Esophagus muscularis mucosa (tissue), 4 donors: Measurements from ENCODE around the gene NOSIP. TPM values are rescaled to one million over a fixed set of nuclear protein-coding genes. Genes with fewer than 3 reads are reported as not detected.
A peak's percentile ranks its signal among the peaks of the same experiment; 100 is the strongest.

Experiments used
- DNase-seq: peaks from one replicate; pipeline ENCODE4 v3.0.0-alpha.2; 2017; ENCODE audit errors: extremely low spot score
- H3K27ac ChIP-seq, 4 donors: fragments of 200-600 bp; sonication (generic); replicated peaks in 1 of 4; 1 replicate in 3 of 4; 2 replicates in 1 of 4; pipeline ENCODE4 v1.5.1; 2016 to 2019; ENCODE audit warnings: mild to moderate bottlenecking in 1 of 4
- H3K27me3 ChIP-seq, 4 donors: fragments of 200-600 bp; sonication (generic); one replicate each; pipeline versions ENCODE4 v1.5.1 to v1.6.0; 2016 to 2019
- H3K36me3 ChIP-seq, 4 donors: fragments of 200-600 bp; sonication (generic); one replicate each; pipeline ENCODE4 v1.5.1; 2016 to 2019
- H3K4me1 ChIP-seq, 4 donors: fragments of 200-600 bp; sonication (generic); one replicate each; pipeline ENCODE4 v1.5.1; 2016 to 2019
- H3K4me3 ChIP-seq, 4 donors: fragments of 200-600 bp; sonication (generic); 1 replicate in 2 of 4; 2 replicates in 2 of 4; pipeline ENCODE4 v1.5.1; 2016 to 2019; ENCODE audit warnings: mild to moderate bottlenecking in 4 of 4, moderate library complexity in 1 of 4
- H3K9me3 ChIP-seq, 4 donors: fragments of 200-600 bp; sonication (generic); 1 replicate in 3 of 4; 2 replicates in 1 of 4; pipeline ENCODE4 v1.5.1; 2016 to 2019
- CTCF ChIP-seq, 3 experiments: fragments of 200-600 bp in 2 of 3; fragments of 450-650 bp in 1 of 3; sonication (generic) in 2 of 3; IDR thresholded peaks; one replicate each; pipeline ENCODE4 v1.5.1; 2017 to 2019; ENCODE audit warnings: antibody characterized with exemption in 3 of 3, mild to moderate bottlenecking in 2 of 3, moderate library complexity in 1 of 3
- EP300 ChIP-seq: sonication (generic); formaldehyde crosslinking; IDR thresholded peaks from one replicate; pipeline ENCODE4 v1.6.1; 2017; ENCODE audit warnings: antibody characterized with exemption
- POLR2A ChIP-seq: fragments of 450-650 bp; IDR thresholded peaks from one replicate; pipeline ENCODE4 v1.6.1; 2017; ENCODE audit warnings: antibody characterized with exemption, moderate library complexity, mild to moderate bottlenecking, low read depth
- POLR2AphosphoS5 ChIP-seq, 2 donors: sonication (generic); formaldehyde crosslinking; IDR thresholded peaks; one replicate each; pipeline ENCODE4 v1.6.1; 2017; ENCODE audit warnings: antibody characterized with exemption in 2 of 2
- WGBS: methylation state at CpG from one replicate; pipeline ENCODE4 v1.1.5; 2018; 5-methylcytosine and 5-hydroxymethylcytosine counted together
- intact Hi-C: fragments of 100-400 bp; cut with DNase I; formaldehyde crosslinking; loops from one replicate; pipeline ENCODE4 v1.15.1; 2023
- total RNA-seq, 4 donors: library from RNA; depleted of rRNA; stranded (reverse); fragments of >200 nt; gene quantifications; one replicate each; pipeline versions ENCODE4 v1.1.0 to v1.2.1, GENCODE V29; 2016

Gene NOSIP
- total RNA-seq, 4 donors from 2014 or later, result 51.0 to 71.6 (median 59.2) TPM

GRCh38 chr19:49559443-49559842 lies 20.9 kb downstream of the NOSIP start:
- TF ChIP-seq POLR2A, result no peak
- no peak for TF ChIP-seq EP300
- no peaks in the 10 kb centered on the region for H3K9me3 ChIP-seq
- H3K27me3 ChIP-seq, result no peaks in the 10 kb centered on the region
- no peak for DNase-seq
- WGBS, result 93% methylated on average over 3 of the region's 3 CpGs
- intact Hi-C loops, result no loop called here
- H3K27ac ChIP-seq, result no peak overlapping the region
- peaks cover 8 to 37% (median 27%) of the 10 kb centered on the region in 4 donors for H3K4me1 ChIP-seq
- H3K36me3 ChIP-seq, result peaks cover 27 to 65% (median 56%) of the 10 kb centered on the region in 4 donors
- no peak overlapping the region for H3K4me3 ChIP-seq

- WGBS, result 86% methylated on average over 7 of the region's 7 CpGs
- no peak overlapping the region for H3K4me3 ChIP-seq
- intact Hi-C loops, result no loop called here
- DNase-seq, result no peak
- peaks cover 10 to 35% (median 29%) of the 10 kb centered on the region in 4 donors for H3K4me1 ChIP-seq
- TF ChIP-seq CTCF (IDR thresholded peaks at IDR 0.05) (no peak), EP300 (no peak), POLR2AphosphoS5 (IDR thresholded peaks at IDR 0.05) (no peak), POLR2A (no peak)
- H3K27me3 ChIP-seq, result no peaks in the 10 kb centered on the region
- H3K36me3 ChIP-seq, result peaks cover 27 to 73% (median 59%) of the 10 kb centered on the region in 4 donors
- H3K27ac ChIP-seq, result no peak overlapping the region
- no peaks in the 10 kb centered on the region for H3K9me3 ChIP-seq
Measured at GRCh38 chr19:49558591-49558990, 21.8 kb downstream of the NOSIP start.

- H3K4me1 ChIP-seq, result peaks cover 10 to 35% (median 29%) of the 10 kb centered on the region in 4 donors
- DNase-seq, result no peak
- 92% methylated on average over 16 of the region's 18 CpGs for WGBS
- no peaks in the 10 kb centered on the region for H3K9me3 ChIP-seq
- no peak overlapping the region for H3K4me3 ChIP-seq
- peaks cover 27 to 73% (median 59%) of the 10 kb centered on the region in 4 donors for H3K36me3 ChIP-seq
- intact Hi-C loops, result no loop called here
- H3K27ac ChIP-seq, result no peak overlapping the region
- no peaks in the 10 kb centered on the region for H3K27me3 ChIP-seq
- TF ChIP-seq EP300, result no peak
- TF ChIP-seq POLR2A, result no peak
- no peak for TF ChIP-seq CTCF (IDR thresholded peaks at IDR 0.05)
- TF ChIP-seq POLR2AphosphoS5 (IDR thresholded peaks at IDR 0.05), result no peak
Measured at GRCh38 chr19:49557641-49558325, 22.6 kb downstream of the NOSIP start.

GRCh38 chr19:49556412-49557398 lies 23.7 kb downstream of the NOSIP start:
- WGBS, result 83% methylated on average over 40 of the region's 66 CpGs
- Histone ChIP-seq H3K36me3 (peaks cover 27 to 71% (median 59%) of the 10 kb centered on the region in 4 donors), H3K4me1 (peaks cover 10 to 35% (median 29%) of the 10 kb centered on the region in 4 donors), H3K9me3 (no peaks in the 10 kb centered on the region), H3K27ac (peak overlapping the region in 3 of 4 donors; percentile 5 to 65 (median 59)), H3K27me3 (no peaks in the 10 kb centered on the region), H3K4me3 (peak overlapping the region in 2 of 4 donors; percentile 12 to 30)
- no peak for DNase-seq
- intact Hi-C loops, result no loop called here
- TF ChIP-seq POLR2A (no peak), CTCF (IDR thresholded peaks at IDR 0.05) (no peak), POLR2AphosphoS5 (IDR thresholded peaks at IDR 0.05) (no peak), EP300 (no peak)
